ENCODE data around the gene METTL15. TPM values are rescaled to one million over a fixed set of nuclear protein-coding genes. Genes with fewer than 3 reads are reported as not detected.
"Not testable (repeated sequence)": the region's sequence is repeated elsewhere in the genome, so short reads cannot be mapped to it uniquely, and the experiment has no call there.

Gene METTL15
- total RNA-seq, 1 donor from 2014 or later = 13.5 TPM

DNA sequence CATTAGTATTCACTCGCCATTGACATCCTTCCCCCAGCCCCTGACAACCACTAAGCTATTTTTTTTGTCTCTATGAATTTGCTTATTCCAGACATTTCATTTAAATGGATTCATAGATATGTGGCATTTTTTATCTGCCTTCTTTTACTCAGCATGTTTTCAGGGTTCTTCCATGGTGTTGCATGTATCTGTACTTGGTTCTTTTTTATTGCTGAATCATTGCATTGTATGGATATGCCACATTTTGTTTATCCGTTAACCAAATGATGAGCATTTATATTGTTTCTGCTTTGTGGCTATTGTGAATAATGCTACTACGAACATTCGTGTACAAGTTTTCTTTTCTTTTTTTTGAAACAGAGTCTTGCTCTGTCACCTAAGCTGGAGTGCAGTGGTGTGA is 5.9 kb downstream of the METTL15 start:
- no peak overlapping the region for H3K4me3 ChIP-seq
- H3K36me3 ChIP-seq = peaks cover 19% of the 10 kb centered on the region
- no peak for DNase-seq
- H3K4me1 ChIP-seq = peaks cover 14% of the 10 kb centered on the region
- no peaks in the 10 kb centered on the region for H3K27me3 ChIP-seq
- intact Hi-C loops (cut with DNase I) = no loop called here
- no peak for ATAC-seq
- no peak overlapping the region for H3K27ac ChIP-seq
- no peaks in the 10 kb centered on the region for H3K9me3 ChIP-seq
- TF ChIP-seq, protein P1, sequence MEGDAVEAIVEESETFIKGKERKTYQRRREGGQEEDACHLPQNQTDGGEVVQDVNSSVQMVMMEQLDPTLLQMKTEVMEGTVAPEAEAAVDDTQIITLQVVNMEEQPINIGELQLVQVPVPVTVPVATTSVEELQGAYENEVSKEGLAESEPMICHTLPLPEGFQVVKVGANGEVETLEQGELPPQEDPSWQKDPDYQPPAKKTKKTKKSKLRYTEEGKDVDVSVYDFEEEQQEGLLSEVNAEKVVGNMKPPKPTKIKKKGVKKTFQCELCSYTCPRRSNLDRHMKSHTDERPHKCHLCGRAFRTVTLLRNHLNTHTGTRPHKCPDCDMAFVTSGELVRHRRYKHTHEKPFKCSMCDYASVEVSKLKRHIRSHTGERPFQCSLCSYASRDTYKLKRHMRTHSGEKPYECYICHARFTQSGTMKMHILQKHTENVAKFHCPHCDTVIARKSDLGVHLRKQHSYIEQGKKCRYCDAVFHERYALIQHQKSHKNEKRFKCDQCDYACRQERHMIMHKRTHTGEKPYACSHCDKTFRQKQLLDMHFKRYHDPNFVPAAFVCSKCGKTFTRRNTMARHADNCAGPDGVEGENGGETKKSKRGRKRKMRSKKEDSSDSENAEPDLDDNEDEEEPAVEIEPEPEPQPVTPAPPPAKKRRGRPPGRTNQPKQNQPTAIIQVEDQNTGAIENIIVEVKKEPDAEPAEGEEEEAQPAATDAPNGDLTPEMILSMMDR (IDR thresholded peaks at IDR 0.05) = no peak

DNA sequence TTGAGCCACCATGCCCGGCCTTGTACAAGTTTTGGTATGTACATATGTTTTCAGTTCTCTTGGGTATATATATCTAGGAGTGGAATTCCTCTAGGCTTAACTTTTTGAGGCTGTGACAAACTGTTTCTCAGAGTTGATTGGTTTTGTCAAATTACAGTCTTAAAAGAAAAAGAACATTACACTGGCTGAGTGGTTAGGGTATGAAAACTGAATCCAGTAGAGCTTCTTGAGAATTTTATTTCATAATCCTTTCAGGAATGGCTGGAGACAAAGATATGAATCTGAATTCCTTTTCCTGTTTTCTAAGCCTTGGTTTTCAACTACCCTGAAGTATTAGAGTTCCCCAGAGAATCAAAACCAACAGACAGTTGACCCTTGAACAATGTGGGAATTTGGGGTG is 6.5 kb downstream of the METTL15 start:
- Histone ChIP-seq H3K36me3 (peaks cover 19% of the 10 kb centered on the region), H3K27ac (no peak overlapping the region), H3K4me1 (peaks cover 9% of the 10 kb centered on the region), H3K9me3 (no peaks in the 10 kb centered on the region), H3K27me3 (no peaks in the 10 kb centered on the region), H3K4me3 (no peak overlapping the region)
- TF ChIP-seq, protein P1 (IDR thresholded peaks at IDR 0.05) = no peak
- intact Hi-C loops (cut with DNase I) = no loop called here
- no peak for DNase-seq
- ATAC-seq = no peak

- H3K36me3 ChIP-seq = peaks cover 19% of the 10 kb centered on the region
- H3K27me3 ChIP-seq = no peaks in the 10 kb centered on the region
- no peaks in the 10 kb centered on the region for H3K4me1 ChIP-seq
- DNase-seq (no peak), ATAC-seq (no peak)
- no peak overlapping the region for H3K27ac ChIP-seq
- TF ChIP-seq, protein P1 (IDR thresholded peaks at IDR 0.05) = no peak
- H3K4me3 ChIP-seq = no peak overlapping the region
- intact Hi-C loops (cut with DNase I) = no loop called here
- H3K9me3 ChIP-seq = no peaks in the 10 kb centered on the region
These were observed 9.5 kb downstream of the METTL15 start for GRCh38 chr11:28117712-28118111.

DNA sequence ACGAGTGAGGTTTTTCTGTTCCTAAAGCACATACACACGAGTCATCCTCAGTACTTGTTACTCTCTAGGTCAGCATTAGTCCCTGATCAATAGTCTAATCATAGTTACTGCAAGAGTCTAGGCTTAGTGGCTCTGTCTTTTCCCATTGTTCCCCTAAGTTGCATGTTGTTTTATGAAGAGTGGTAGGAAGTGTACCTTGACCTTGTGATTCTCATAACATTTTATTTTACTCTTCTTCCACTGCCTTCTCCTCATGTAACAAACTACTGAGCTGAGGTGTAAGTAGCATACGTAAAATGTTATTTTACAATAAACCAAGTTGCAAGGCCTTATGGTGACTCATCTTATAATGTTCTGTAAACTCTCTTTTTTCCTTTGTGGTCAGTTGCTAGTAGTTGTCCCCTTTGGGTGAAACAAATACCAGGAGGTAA is 15.0 kb downstream of the METTL15 start:
- DNase-seq (no peak), ATAC-seq (no peak)
- H3K9me3 ChIP-seq = no peaks in the 10 kb centered on the region
- H3K27me3 ChIP-seq = no peaks in the 10 kb centered on the region
- H3K27ac ChIP-seq = no peak overlapping the region
- TF ChIP-seq, protein P1 (IDR thresholded peaks at IDR 0.05) = no peak
- H3K36me3 ChIP-seq = peaks cover 6% of the 10 kb centered on the region
- intact Hi-C loops (cut with DNase I) = no loop called here
- H3K4me3 ChIP-seq = no peak overlapping the region
- H3K4me1 ChIP-seq = no peaks in the 10 kb centered on the region

- TF ChIP-seq, protein P1 (IDR thresholded peaks at IDR 0.05) = no peak
- no peaks in the 10 kb centered on the region for H3K4me1 ChIP-seq
- H3K27ac ChIP-seq = no peak overlapping the region
- H3K27me3 ChIP-seq = no peaks in the 10 kb centered on the region
- H3K9me3 ChIP-seq = no peaks in the 10 kb centered on the region
- no peaks in the 10 kb centered on the region for H3K36me3 ChIP-seq
- DNase-seq = no peak
- ATAC-seq = no peak
- intact Hi-C loops (cut with DNase I) = no loop called here
- no peak overlapping the region for H3K4me3 ChIP-seq
These were observed 24.4 kb downstream of the METTL15 start for GRCh38 chr11:28132548-28132947.

- TF ChIP-seq, protein P1 (IDR thresholded peaks at IDR 0.05) = no peak
- Histone ChIP-seq H3K27me3 (no peaks in the 10 kb centered on the region), H3K4me1 (no peaks in the 10 kb centered on the region), H3K4me3 (no peak overlapping the region), H3K36me3 (no peaks in the 10 kb centered on the region), H3K9me3 (no peaks in the 10 kb centered on the region), H3K27ac (no peak overlapping the region)
- no peak for ATAC-seq
- intact Hi-C loops (cut with DNase I) = no loop called here
- no peak for DNase-seq
These were observed 25.0 kb downstream of the METTL15 start for GRCh38 chr11:28133146-28133545.

DNA sequence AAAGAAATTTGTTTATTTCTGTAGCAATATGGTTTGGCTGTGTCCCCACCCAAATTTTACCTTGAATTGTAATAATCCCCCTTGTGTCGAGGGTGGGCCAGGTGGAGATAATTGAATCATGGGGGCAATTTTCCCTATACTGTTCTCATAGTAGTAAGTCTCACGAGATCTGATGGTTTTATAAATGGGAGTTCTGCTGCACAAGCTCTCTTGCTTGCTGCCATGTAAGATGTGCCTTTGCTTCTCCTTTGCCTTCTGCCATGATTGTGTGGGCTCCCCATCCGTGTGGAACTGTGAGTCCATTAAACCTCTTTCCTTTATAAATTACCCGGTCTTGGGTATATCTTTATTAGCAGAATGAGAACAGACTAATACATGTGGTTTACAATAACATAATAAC is 28.0 kb downstream of the METTL15 start:
- H3K4me1 ChIP-seq; ATAC-seq; H3K4me3 ChIP-seq; H3K27me3 ChIP-seq; DNase-seq; H3K27ac ChIP-seq; H3K36me3 ChIP-seq; H3K9me3 ChIP-seq; intact Hi-C loops (cut with DNase I): not testable (repeated sequence)

All from upper lobe of right lung (tissue), 1 donor.